Keratinocyte (primary cell): ENCODE measurements around the gene ARHGAP31. TPM values are rescaled to one million over a fixed set of nuclear protein-coding genes. Genes with fewer than 3 reads are reported as not detected.

Source experiments
- DNase-seq: peaks from one replicate; pipeline ENCODE4 v3.0.0-alpha.2; 2011; ENCODE audit warnings: low read depth, missing footprints, low spot score
- FAIRE-seq: peaks from 2 replicates; lab custom pipeline; 2011; peaks lifted over from hg19 to GRCh38; lab: Jason Lieb, UNC
- H2AFZ ChIP-seq: 2 replicates; pipeline ENCODE4 v1.6.0; 2012; ENCODE audit warnings: low read length, control low read depth, inconsistent platforms; ENCODE audit not compliant: control insufficient read depth
- H3K27ac ChIP-seq: 2 replicates; pipeline ENCODE4 v1.5.1; 2011; ENCODE audit warnings: low read length; ENCODE audit not compliant: control insufficient read depth, insufficient read depth
- H3K27me3 ChIP-seq: 3 replicates; pipeline ENCODE4 v1.6.0; 2011; ENCODE audit warnings: low read length; ENCODE audit not compliant: control insufficient read depth, insufficient read depth; ENCODE audit errors: extremely low read depth
- H3K36me3 ChIP-seq, 2 experiments: 2 replicates in 1 of 2; 3 replicates in 1 of 2; pipeline ENCODE4 v1.5.1; 2011; ENCODE audit warnings: low read length in 2 of 2, mild to moderate bottlenecking in 1 of 2; ENCODE audit not compliant: control insufficient read depth in 2 of 2, insufficient read depth in 2 of 2; ENCODE audit errors: extremely low read depth in 1 of 2
- H3K4me1 ChIP-seq: 3 replicates; pipeline ENCODE4 v1.5.1; 2011; ENCODE audit warnings: low read length; ENCODE audit not compliant: control insufficient read depth, insufficient read depth; ENCODE audit errors: extremely low read depth
- H3K4me2 ChIP-seq: 3 replicates; pipeline ENCODE4 v1.6.0; 2011; ENCODE audit warnings: low read depth, low read length; ENCODE audit not compliant: control insufficient read depth, insufficient read depth; ENCODE audit errors: extremely low read depth
- H3K4me3 ChIP-seq, 3 experiments: fragments of 200-600 bp in 1 of 3; sonication (generic) in 1 of 3; 2 replicates in 2 of 3; 3 replicates in 1 of 3; pipeline ENCODE4 v1.5.1; 2011 to 2016; ENCODE audit warnings: low read length in 3 of 3, mild to moderate bottlenecking in 3 of 3, control low read depth in 2 of 3, inconsistent platforms in 1 of 3, low read depth in 1 of 3, mixed read lengths in 1 of 3, mixed run types in 1 of 3, moderate library complexity in 1 of 3; ENCODE audit not compliant: control insufficient read depth in 2 of 3, insufficient read depth in 2 of 3; ENCODE audit errors: extremely low read depth in 1 of 3
- H3K79me2 ChIP-seq: 2 replicates; pipeline ENCODE4 v1.6.0; 2012; ENCODE audit warnings: low read length; ENCODE audit not compliant: control insufficient read depth, insufficient read depth
- H3K9ac ChIP-seq: 3 replicates; pipeline ENCODE4 v1.6.0; 2011; ENCODE audit warnings: low read length; ENCODE audit not compliant: control insufficient read depth, insufficient read depth; ENCODE audit errors: extremely low read depth
- H3K9me1 ChIP-seq: 3 replicates; pipeline ENCODE4 v1.6.0; 2011; ENCODE audit warnings: low read length; ENCODE audit not compliant: control insufficient read depth, insufficient read depth; ENCODE audit errors: extremely low read depth
- H3K9me3 ChIP-seq: 2 replicates; pipeline ENCODE4 v1.5.1; 2012; ENCODE audit warnings: low read depth, low read length; ENCODE audit not compliant: control insufficient read depth
- H4K20me1 ChIP-seq: 3 replicates; pipeline ENCODE4 v1.6.0; 2011; ENCODE audit warnings: low read length; ENCODE audit not compliant: control insufficient read depth, insufficient read depth; ENCODE audit errors: extremely low read depth
- EZH2 ChIP-seq: IDR thresholded peaks from one replicate; pipeline ENCODE4 v1.6.1; 2012; ENCODE audit warnings: inconsistent platforms, mild to moderate bottlenecking, low read length, moderate library complexity
- dilution Hi-C: fragments of 300-500 bp; cut with MboI; formaldehyde crosslinking; loops from one replicate; pipeline ENCODE4 v1.7.0; 2020; ENCODE audit warnings: low sequenced_read_pairs; ENCODE audit not compliant: extremely low pct_ligation_motif_present
- polyA plus RNA-seq, 5 experiments: library from polyadenylated mRNA; depleted of rRNA in 3 of 5; stranded (reverse) in 3 of 5; stranded (forward) in 1 of 5; unstranded in 1 of 5; fragments of >200 nt; gene quantifications; 1 replicate in 1 of 5; 2 replicates in 3 of 5; 3 replicates in 1 of 5; pipeline versions ENCODE4 v1.2.1 to v1.2.3, GENCODE V29; 2011 to 2012; ENCODE audit warnings: missing spikeins in 2 of 5, low read depth in 1 of 5, low replicate concordance in 1 of 5
- TF ChIP-seq, protein P1 (sequence below), 3 experiments: IDR thresholded peaks in 1 of 3; conservative IDR thresholded peaks in 1 of 3; optimal IDR thresholded peaks in 1 of 3; 2 replicates in 2 of 3; 3 replicates in 1 of 3; pipeline versions ENCODE3 to v1.5.1; 2011; ENCODE audit warnings: low read length in 3 of 3, mild to moderate bottlenecking in 3 of 3, moderate library complexity in 2 of 3, control low read depth in 1 of 3, inconsistent platforms in 1 of 3; ENCODE audit not compliant: insufficient read depth in 2 of 3; ENCODE audit errors: extremely low read depth in 1 of 3

ARHGAP31 gene
- polyA plus RNA-seq, 1 donor (not counting 4 experiments of a cell fraction or from before 2014, with no cell fraction given), result 3.0 TPM

DNA sequence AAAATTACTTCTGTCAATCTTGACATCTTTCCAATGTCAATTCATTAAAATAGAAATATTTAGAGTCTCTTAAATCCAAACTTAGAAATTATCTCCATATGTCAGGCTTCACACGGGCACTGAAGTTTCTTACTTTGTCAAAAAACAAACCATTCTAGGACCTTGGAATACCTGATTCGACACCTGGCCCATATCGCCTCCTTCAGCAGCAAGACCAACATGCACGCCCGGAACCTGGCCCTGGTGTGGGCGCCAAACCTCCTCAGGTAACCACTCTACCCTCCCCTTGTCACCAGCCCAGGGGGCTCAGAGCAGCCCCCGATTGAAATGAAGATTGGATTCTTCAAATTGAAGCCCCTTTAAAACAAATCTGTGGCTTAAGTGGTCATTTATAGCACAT is 88.0 kb downstream of the ARHGAP31 start:
- FAIRE-seq, result no peak
- TF ChIP-seq EZH2, result no peak
- TF ChIP-seq, protein P1, sequence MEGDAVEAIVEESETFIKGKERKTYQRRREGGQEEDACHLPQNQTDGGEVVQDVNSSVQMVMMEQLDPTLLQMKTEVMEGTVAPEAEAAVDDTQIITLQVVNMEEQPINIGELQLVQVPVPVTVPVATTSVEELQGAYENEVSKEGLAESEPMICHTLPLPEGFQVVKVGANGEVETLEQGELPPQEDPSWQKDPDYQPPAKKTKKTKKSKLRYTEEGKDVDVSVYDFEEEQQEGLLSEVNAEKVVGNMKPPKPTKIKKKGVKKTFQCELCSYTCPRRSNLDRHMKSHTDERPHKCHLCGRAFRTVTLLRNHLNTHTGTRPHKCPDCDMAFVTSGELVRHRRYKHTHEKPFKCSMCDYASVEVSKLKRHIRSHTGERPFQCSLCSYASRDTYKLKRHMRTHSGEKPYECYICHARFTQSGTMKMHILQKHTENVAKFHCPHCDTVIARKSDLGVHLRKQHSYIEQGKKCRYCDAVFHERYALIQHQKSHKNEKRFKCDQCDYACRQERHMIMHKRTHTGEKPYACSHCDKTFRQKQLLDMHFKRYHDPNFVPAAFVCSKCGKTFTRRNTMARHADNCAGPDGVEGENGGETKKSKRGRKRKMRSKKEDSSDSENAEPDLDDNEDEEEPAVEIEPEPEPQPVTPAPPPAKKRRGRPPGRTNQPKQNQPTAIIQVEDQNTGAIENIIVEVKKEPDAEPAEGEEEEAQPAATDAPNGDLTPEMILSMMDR (optimal IDR thresholded peaks at IDR 0.05 in 1 of 3, IDR thresholded peaks at IDR 0.05 in 1 of 3, conservative IDR thresholded peaks at IDR 0.05 in 1 of 3; ENCODE audit: extremely low read depth in 1 of 3, insufficient read depth in 2 of 3, low read length in 3 of 3), result no peak
- Histone ChIP-seq H3K79me2 (no peaks in the 10 kb centered on the region), H3K27ac (no peak overlapping the region), H3K4me1 (no peaks in the 10 kb centered on the region), H3K27me3 (no peaks in the 10 kb centered on the region), H4K20me1 (no peaks in the 10 kb centered on the region), H3K9me1 (no peaks in the 10 kb centered on the region), H3K9me3 (no peaks in the 10 kb centered on the region), H2AFZ (no peak overlapping the region), H3K4me2 (no peak overlapping the region), H3K9ac (no peak overlapping the region), H3K4me3 (no peak overlapping the region), H3K36me3 (no peaks in the 10 kb centered on the region)
- dilution Hi-C loops, result no loop called here
- no peak for DNase-seq

DNA sequence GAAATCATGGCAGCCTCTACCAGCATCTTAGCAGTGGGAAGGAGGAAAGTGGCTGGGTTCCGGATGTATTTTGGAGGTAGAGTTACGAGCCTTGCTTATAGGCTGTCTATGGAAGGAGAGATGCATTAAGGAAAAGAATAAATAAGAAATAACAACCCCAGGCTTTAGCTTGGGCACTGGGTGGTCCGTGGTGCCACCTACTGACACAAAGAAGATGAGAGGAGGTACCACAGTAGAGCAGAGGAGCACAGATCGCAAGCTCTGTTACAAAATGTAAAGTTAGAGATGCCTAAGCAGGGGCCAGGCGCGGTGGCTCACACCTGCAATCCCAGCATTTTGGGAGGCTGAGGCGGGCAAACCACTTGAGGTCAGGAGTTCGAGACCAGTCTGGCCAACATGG is 94.4 kb downstream of the ARHGAP31 start:
- no peaks in the 10 kb centered on the region for H3K4me1 ChIP-seq
- no peak overlapping the region for H3K4me2 ChIP-seq
- FAIRE-seq, result no peak
- no peaks in the 10 kb centered on the region for H3K36me3 ChIP-seq
- DNase-seq, result no peak
- no peak overlapping the region for H3K27ac ChIP-seq
- dilution Hi-C loops, result no loop called here
- H3K27me3 ChIP-seq, result no peaks in the 10 kb centered on the region
- no peak for TF ChIP-seq EZH2
- TF ChIP-seq, protein P1 (optimal IDR thresholded peaks at IDR 0.05 in 1 of 3, IDR thresholded peaks at IDR 0.05 in 1 of 3, conservative IDR thresholded peaks at IDR 0.05 in 1 of 3; ENCODE audit: extremely low read depth in 1 of 3, insufficient read depth in 2 of 3, low read length in 3 of 3), result no peak
- H3K9ac ChIP-seq, result no peak overlapping the region
- H2AFZ ChIP-seq, result no peak overlapping the region
- H3K9me3 ChIP-seq, result no peaks in the 10 kb centered on the region
- H3K4me3 ChIP-seq, result no peak overlapping the region
- no peaks in the 10 kb centered on the region for H3K79me2 ChIP-seq
- H3K9me1 ChIP-seq, result no peaks in the 10 kb centered on the region
- H4K20me1 ChIP-seq, result no peaks in the 10 kb centered on the region
